H7 (cell line): ENCODE measurements around the gene URGCP. TPM values are rescaled to one million over a fixed set of nuclear protein-coding genes. Genes with fewer than 3 reads are reported as not detected.
"Not testable (repeated sequence)": the region's sequence is repeated elsewhere in the genome, so short reads cannot be mapped to it uniquely, and the experiment has no call there.

Source experiments
- DNase-seq: peaks from one replicate; pipeline ENCODE4 v3.0.0; 2012
- H3K27me3 ChIP-seq: 2 replicates; pipeline ENCODE4 v1.6.0; 2011; ENCODE audit warnings: mild to moderate bottlenecking, low read length; ENCODE audit not compliant: control insufficient read depth, insufficient read depth
- H3K36me3 ChIP-seq: replicated peaks from 2 replicates; pipeline ENCODE4 v1.5.1; 2011; ENCODE audit warnings: low read length; ENCODE audit not compliant: control insufficient read depth, insufficient read depth
- H3K4me3 ChIP-seq: 2 replicates; pipeline ENCODE4 v1.5.1; 2011; ENCODE audit warnings: low read depth, mild to moderate bottlenecking, control low read depth, low read length, moderate library complexity; ENCODE audit not compliant: insufficient read depth
- total RNA-seq: library from RNA; depleted of rRNA; stranded (reverse); fragments of >200 nt; shearing (Covaris generic); gene quantifications from 2 replicates; pipeline ENCODE4 v1.2.3, GENCODE V29; 2014; rRNA removed

The URGCP gene
- total RNA-seq, 1 experiment from 2014 or later, result 16.2 TPM

DNA sequence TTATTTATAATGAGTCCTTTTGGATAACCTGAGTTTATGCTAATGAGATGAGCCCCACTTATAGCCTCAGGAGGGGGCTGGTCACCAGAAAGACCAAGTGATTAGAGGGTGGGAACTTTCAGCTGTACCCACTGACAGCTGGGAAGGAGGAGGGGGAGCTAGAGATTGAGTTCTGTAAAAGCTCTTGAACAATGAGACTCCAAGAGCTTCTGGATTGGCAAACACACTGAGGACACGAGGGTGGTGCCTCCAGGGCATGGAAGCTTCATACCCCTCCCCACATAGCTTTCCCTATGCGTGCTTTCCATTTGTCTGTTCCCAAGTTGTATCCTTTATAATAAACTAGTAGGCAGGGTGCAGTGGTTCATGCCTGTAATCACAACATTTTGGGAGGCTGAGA is 57.3 kb downstream of the URGCP start:
- no peaks in the 10 kb centered on the region for H3K27me3 ChIP-seq
- no peak overlapping the region for H3K4me3 ChIP-seq
- DNase-seq, result no peak
- H3K36me3 ChIP-seq, result no peaks in the 10 kb centered on the region

DNA sequence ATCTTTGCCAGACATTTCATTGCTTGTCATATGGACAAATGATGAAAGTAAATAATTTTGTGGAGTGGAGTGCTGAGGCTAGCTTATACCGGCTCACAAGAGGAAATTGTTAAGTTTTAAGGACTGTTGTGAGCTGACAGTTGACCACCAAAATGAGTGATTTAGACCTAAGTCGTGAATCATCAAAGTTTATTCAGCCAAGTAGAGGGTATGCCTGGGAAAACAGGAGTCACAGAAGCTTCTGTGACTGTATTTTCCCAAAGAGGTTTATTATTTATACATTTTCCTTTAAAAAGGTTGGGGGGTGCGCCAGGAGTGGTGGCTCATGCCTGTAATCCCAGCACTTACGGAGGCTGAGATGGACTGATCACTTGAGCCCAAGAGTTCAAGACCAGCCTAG is 58.9 kb downstream of the URGCP start:
- no peak for DNase-seq
- no peaks in the 10 kb centered on the region for H3K27me3 ChIP-seq
- H3K36me3 ChIP-seq, result no peaks in the 10 kb centered on the region
- H3K4me3 ChIP-seq, result no peak overlapping the region

DNA sequence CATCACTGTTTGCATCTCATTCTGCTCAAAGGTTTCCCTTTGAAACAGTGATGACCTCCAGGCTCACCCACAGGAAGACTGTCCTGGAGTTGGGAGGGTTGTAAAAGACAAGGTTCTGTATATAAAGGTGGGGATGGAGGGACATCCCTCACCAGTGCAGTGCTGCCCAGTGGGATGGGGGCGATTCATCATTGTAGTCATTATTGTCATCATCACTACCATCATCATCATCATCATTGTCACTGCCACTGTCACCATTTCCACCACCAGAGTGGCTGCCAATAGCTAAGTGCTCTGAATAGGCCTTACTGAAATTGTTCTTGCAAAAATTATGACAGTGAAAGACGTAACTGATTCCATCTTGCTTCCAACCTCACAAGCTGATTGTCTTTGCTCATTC is 61.7 kb downstream of the URGCP start:
- H3K27me3 ChIP-seq, result no peaks in the 10 kb centered on the region
- H3K36me3 ChIP-seq, result no peaks in the 10 kb centered on the region
- no peak for DNase-seq

DNA sequence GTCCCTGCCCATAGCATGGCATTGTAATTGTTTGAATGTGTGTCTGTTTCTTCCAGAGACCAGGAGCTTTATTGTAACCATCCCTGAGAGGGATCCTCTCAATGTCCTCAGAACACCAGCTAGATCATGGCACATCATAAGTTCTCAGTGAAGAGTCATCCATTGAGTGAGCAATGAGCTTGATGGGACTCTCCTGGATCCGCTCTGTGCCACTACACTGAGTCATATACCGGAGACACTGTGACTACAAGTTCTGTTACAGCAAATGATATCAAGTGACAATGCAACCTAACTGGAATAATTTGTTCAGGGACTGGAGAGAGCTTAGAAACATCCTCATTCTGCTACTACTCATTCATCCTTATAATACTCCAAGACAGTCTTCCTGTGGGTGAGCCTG is 62.1 kb downstream of the URGCP start:
- Histone ChIP-seq H3K36me3 (no peaks in the 10 kb centered on the region), H3K4me3 (no peak overlapping the region), H3K27me3 (no peaks in the 10 kb centered on the region)
- no peak for DNase-seq

More for the DNA sequence above, 61.7 kb downstream of the URGCP start:
- no peak overlapping the region for H3K4me3 ChIP-seq

DNA sequence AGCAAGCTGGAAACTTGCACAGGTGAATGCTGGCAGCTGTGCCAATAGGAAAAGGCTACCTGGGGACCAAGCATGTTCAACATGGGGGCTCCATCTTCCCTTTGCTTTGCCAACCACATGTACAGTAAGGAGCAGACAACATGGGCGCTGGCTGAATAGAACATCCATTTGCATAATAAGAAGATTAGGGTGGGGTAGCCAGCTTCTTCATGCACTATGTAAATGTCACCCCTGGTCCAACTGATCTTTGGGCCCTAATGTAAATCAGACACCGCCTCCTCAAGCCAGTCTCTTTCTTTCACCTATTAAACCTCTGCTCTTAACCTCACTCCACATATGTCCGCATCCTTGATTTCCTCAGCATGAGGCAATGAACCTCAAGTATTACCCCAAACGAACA is 63.1 kb downstream of the URGCP start:
- H3K4me3 ChIP-seq, result no peak overlapping the region
- DNase-seq, result no peak
- no peaks in the 10 kb centered on the region for H3K27me3 ChIP-seq
- H3K36me3 ChIP-seq, result no peaks in the 10 kb centered on the region

DNA sequence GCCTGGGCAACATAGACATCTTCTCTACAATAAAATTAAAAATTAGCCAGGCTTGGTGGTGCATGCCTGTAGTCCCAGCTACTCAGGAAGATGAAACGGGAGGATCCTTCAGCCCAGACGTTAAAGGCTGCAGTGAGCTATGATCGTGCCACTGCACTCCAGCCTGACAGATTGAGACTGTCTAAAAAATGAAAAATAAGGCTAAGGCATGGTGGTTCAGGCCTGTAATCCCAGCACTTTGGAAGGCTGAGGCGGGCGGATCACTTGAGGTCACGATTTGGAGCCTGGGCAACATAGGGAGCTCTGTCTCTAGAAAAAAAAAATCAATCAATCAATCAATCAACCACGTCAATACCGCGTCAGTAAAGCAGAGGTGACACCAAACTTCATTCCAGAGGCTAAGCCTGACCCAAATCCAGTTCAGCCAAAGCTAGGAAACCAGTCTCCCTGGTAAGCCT is 68.2 kb downstream of the URGCP start:
- H3K4me3 ChIP-seq, result no peak overlapping the region
- H3K27me3 ChIP-seq, result no peaks in the 10 kb centered on the region
- H3K36me3 ChIP-seq, result no peaks in the 10 kb centered on the region
- no peak for DNase-seq

DNA sequence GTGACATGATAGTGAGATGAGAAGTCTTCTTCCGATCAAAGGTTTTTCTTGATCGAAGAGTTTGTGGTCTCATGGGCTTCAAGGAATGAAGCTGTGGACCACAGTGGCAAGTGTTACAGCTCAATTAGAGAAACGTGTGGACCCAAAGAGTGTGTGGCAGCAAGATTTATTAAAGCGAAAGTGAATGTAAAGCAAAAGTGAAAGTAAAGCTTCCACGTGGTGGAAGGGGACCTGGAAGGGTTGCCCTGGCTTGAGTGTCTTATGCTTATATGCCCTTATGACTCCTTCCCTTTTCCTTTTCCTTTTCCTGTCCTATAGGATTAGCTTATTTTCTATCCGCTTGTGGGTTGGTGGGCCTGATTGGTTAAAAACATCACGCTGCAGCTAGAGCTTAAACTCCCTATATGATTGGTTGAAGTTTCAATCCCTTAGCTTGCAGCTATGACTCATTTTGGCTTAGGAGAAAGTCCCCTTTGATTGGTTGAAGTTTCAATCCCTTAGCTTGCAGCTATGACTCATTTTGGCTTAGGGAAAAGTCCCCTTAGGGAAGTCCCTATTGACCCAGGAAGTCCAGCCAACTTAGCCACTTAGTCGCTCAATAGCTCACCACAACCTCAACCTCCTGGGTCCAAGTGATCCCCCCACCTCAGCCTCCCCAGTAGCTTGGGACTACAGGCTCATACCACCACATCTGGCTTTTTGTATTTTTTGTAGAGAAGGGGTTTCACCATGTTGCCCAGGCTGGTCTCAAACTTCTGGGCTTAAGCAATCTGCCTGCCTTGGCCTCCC is 71.7 kb downstream of the URGCP start:
- Histone ChIP-seq H3K36me3 (no peaks in the 10 kb centered on the region), H3K27me3 (no peaks in the 10 kb centered on the region), H3K4me3 (no peak overlapping the region)
- DNase-seq, result no peak

DNA sequence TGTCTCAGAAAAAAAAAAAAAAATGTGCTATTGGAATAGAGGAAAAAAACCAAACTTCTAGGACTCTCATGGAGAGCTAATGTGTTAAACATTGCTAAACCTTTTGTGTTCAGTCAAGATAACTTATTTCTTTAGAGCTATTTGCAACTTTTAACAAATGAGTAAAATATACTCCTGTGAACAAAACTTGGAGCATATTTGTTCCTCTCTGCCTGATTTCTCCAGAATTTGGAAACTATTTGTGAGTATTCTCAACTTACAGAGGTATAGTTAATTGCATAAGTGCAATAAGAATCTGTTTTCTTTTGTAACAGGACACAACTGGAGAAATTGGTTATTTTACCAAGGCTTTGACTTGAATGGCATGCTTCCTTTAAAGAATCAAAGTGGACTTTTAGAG is 75.5 kb downstream of the URGCP start:
- H3K27me3 ChIP-seq, DNase-seq: not testable (repeated sequence)

More for the DNA sequence above, 75.5 kb downstream of the URGCP start:
- not testable (repeated sequence) for H3K4me3 ChIP-seq, H3K36me3 ChIP-seq

Other genes with a start within 250 kb of the URGCP start
- 120 and 129 TPM in 2 replicates for gene COA1, start 177.1 kb downstream of the URGCP start, total RNA-seq
- 18.1 and 23.9 TPM in 2 replicates for gene BLVRA, start 147.9 kb downstream of the URGCP start, total RNA-seq
- 138 and 156 TPM in 2 replicates for gene MRPS24, start 37.1 kb downstream of the URGCP start, total RNA-seq
- gene UBE2D4, start 19.8 kb upstream of the URGCP start, total RNA-seq, result 5.3 and 6.1 TPM in 2 replicates
- not detected in 2 replicates for gene SPDYE1, start 91.3 kb upstream of the URGCP start, total RNA-seq
- gene DBNL, start 138.1 kb upstream of the URGCP start, total RNA-seq, result 43.0 and 63.8 TPM in 2 replicates
- 2.7 and 4.5 TPM in 2 replicates for gene PGAM2, start 159.0 kb upstream of the URGCP start, total RNA-seq
- gene POLM, start 175.9 kb upstream of the URGCP start, total RNA-seq, result 16.9 and 17.0 TPM in 2 replicates
- 12.9 and 15.8 TPM in 2 replicates for gene AEBP1, start 197.7 kb upstream of the URGCP start, total RNA-seq
- 134 and 136 TPM in 2 replicates for gene POLD2, start 217.0 kb upstream of the URGCP start, total RNA-seq
- 1.4 and 4.7 TPM in 2 replicates for gene MYL7, start 234.7 kb upstream of the URGCP start, total RNA-seq